Erythroblast (primary cell): ENCODE measurements around the gene RNF121.

Experiments
- DNase-seq, 2 experiments: peaks; one replicate each; lab custom pipeline; 2025; lab: John Stamatoyannopoulos, UW
- GATA1 ChIP-seq: IDR thresholded peaks from 2 replicates; pipeline ENCODE4 v1.6.1; 2011; ENCODE audit warnings: low read depth, mild to moderate bottlenecking, control low read depth, low read length, moderate library complexity
- POLR2A ChIP-seq: IDR thresholded peaks from 2 replicates; pipeline ENCODE4 v1.6.1; 2011; ENCODE audit warnings: mild to moderate bottlenecking, low read length

RNF121 gene

DNA sequence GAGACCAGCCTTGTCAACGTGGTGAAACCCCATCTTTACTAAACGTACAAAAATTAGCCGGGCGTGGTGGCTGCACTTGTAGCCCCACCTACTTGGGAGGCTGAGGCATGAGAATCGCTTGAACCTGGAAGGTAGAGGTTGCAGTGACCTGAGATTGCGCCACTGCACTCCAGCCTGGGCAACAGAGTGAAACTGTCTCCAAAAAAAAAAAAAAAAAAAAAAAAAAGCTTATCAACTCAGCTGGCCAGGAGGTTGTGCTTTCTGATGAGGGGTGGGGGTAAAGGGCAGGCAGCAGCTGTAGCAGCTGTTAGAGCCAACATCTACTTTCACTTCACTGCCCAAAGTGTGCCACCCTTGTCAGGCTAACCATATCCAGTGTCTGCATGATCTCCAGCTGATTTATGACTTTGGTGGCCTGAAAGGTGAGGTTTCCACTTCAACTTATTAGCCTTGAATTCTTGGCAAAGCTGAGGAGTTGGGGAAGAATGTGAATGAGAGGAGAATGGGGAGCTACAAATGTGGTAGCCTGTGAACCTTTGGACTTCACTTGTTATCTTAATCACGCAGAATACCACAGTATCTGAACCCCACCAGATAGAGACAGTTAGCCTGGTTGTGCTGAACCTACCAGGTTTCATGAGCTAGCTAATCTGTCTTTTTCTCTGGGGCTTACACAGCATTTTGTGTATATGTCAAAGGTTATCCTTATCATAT lies 19.6 kb downstream of the RNF121 start:
- peak; percentile 89 to 94 for DNase-seq
- TF ChIP-seq POLR2A (peak; percentile 17), GATA1 (no peak)

DNA sequence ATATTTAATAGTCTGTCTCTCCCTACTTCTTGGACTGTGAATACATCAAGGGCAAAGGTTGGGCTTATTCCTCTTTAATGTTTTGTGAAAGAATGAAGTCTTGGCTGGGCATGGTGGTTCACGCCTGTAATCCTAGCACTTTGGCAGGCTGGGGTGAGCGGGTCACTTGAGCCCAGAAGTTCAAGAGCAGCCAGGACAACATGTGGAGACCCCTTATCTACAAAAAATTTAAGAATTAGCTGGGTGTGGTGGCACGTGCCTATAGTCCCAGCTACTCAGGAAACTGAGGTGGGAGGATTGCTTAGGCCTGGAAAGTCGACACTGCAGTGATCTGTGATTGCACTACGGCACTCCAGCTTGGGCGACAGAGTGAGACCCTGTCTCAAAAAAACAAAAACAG lies 20.2 kb downstream of the RNF121 start:
- peak; percentile 81 to 91 for DNase-seq
- no peak for TF ChIP-seq GATA1
- TF ChIP-seq POLR2A, result no peak

DNA sequence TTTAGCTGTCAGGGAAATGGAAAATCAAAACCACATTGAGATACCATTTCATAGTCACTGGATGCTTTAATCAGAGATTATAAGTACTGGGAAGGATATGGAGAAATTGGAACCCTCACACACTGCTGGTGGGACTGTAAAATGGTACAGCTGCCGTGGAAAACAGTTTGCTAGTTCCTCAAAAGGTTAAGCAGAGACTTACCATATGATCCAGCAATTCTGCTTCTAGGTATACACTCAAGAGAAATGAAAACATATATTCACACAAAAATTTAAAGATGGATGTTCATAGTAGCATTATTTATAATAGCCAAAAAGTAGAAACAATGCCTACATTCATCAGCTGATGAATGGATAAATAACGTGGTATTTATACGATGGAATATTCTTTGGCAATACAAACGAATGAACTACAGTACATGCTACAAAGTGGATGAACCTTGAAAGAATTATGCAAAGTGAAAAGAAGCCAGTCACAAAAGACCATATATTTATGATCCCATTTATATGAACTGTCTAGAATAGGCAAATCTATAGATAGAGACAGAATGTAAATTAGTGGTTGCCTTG lies 23.0 kb downstream of the RNF121 start:
- TF ChIP-seq GATA1 (no peak), POLR2A (no peak)

DNA sequence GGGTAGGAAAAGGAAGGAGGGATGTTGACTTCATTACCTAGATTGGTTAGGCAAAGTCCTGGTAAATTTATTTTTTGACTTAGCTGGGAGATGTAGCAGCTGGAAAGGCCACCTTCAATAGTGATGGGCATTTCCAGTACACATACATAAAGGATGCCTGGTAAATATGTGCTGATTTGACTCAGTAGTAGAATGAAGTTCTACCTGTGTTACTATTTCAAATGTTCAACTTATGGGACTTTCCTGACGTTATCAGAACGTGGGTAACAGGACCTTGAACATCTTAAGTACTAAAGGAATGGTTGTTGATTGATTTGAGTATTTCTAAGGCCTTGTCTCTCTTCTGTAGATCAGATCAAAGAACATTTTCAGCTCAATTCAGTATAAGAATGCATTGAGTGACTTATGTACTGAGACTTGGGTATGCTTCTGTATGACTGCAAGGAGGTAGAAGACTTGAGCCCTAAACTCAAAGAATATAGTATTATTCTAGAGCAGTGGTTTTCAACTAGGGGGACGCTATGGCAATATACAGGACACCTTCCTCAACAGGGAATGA lies 27.1 kb downstream of the RNF121 start:
- TF ChIP-seq POLR2A (no peak), GATA1 (no peak)

More for the DNA sequence above, 23.0 kb downstream of the RNF121 start:
- no peak for DNase-seq

DNA sequence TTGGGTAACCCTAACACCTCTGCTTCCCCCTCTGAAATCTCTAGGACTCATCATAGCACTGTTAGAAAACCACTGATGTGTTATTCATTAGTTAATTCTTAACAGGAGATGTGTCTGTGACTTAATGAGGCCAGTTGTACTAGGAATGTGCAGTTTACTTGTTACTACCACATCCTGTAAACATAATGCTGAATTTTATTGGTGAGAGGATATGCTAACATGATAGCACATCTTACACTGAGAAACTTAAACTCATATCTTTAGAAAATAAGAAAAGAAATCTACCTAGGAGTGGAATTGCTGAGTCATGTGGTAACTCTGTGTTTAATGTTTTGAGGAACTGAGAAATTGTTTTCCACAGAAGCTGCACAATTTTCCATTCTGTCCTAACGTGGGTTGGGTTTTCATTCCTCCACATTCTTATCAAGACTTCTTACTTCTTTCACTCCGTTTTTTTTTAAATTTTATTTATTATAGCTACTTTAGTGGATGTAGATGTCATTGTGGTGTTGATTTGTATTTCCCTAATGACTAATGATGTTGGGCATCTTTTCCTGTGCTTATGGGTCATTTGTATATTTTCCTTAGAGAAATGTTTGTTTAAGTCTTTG lies 33.7 kb downstream of the RNF121 start:
- TF ChIP-seq GATA1 (no peak), POLR2A (no peak)
- peak in 1 of 2 experiments; percentile 21 for DNase-seq

More for the DNA sequence above, 27.1 kb downstream of the RNF121 start:
- no peak for DNase-seq

DNA sequence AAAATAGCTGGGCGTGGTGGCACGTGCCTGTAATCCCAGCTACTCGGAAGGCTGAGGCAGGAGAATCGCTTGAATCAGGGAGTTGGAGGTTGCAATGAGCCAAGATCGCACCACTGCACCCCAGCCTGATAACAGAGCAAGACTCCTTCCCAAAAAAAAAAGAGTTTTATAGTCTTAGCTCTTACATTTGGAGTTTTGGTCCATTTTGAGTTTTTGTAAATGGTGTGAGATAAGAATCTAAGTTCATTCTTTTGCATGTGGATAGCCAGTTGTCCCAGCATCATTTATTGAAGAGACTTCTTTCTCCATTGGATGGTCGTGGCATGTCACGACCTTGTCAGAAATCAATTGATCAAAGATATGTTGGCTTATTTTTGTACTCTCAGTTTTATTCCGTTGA lies 34.6 kb downstream of the RNF121 start:
- DNase-seq, result no peak
- TF ChIP-seq POLR2A (no peak), GATA1 (no peak)

DNA sequence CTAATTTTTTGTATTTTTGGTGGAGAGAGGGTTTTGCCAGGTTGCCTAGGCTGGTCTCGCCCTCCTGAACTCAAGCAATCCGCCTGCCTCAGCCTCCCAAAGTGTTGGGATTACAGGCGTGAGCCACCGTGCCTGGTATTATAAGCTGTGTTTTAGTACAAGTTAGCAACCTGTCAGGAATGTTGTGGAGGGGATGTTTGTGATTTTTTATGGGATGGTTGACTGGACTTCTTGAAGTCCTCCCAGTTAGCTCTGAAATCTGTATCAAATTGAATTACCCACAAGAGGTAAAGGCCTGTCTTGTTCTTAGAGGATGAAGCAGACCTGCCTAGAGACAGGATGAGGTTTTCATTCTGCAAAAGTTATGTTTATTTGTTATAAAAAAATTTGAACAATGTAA lies 35.8 kb downstream of the RNF121 start:
- no peak for DNase-seq
- TF ChIP-seq GATA1, result no peak
- no peak for TF ChIP-seq POLR2A

DNA sequence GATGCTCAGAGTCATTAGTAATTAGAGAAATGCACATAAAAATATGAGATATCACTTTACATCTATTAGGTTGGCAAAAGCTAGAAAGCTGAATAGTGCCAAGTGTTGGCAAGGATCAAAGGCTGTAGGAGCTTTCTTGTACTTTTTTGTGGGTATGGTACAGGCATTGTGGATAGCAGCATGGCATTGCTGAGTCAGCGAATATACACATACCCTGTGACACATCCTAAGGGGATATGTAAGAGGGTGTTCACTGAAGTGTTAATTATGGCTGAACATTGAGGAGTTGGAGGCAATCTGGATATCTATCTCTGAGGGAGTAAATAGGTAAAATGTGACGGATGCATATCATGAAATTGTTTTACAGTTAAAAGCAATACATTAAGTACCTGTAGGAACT lies 42.8 kb downstream of the RNF121 start:
- TF ChIP-seq POLR2A (no peak), GATA1 (no peak)

DNA sequence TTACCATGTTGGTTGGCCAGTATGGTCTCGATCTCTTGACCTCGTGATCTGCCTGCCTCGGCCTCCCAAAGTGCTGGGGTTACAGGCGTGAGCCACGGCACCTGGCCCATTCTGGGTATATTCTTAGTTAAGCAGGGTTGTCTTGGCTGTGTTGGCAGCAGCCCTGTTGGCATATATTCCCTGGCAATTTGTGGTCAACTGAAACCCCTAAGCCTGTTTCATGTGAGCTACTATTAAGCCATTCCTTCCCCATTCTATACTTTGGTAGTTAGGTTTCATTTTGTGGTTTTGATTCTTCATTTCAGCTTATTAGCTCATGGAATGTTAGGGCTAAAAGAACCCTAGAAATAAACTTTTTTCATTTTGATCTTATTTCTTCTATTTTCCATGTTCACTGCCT lies 47.7 kb downstream of the RNF121 start:
- DNase-seq, result no peak
- TF ChIP-seq GATA1 (no peak), POLR2A (no peak)

More for the DNA sequence above, 42.8 kb downstream of the RNF121 start:
- DNase-seq, result peak in 1 of 2 experiments; percentile 15

DNA sequence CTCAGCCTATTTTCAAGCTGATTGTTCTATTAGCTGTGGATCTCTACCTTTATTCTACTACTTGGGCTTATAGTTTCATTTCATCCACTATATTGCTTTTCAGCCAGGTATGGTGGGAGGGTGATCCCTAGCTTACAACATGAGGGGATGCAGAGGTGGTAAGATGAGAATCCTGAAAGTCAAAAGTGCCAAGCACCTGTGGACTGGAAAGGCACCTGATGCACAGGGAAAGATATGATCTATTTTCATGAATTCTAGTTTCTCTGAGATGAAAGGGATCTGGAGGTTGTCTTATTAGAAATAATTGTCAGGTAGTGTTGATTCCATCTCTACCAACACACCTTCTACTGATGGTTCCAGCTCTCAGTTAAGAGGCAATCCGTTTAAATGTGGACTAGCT lies 48.2 kb downstream of the RNF121 start:
- TF ChIP-seq GATA1, result no peak
- no peak for DNase-seq

DNA sequence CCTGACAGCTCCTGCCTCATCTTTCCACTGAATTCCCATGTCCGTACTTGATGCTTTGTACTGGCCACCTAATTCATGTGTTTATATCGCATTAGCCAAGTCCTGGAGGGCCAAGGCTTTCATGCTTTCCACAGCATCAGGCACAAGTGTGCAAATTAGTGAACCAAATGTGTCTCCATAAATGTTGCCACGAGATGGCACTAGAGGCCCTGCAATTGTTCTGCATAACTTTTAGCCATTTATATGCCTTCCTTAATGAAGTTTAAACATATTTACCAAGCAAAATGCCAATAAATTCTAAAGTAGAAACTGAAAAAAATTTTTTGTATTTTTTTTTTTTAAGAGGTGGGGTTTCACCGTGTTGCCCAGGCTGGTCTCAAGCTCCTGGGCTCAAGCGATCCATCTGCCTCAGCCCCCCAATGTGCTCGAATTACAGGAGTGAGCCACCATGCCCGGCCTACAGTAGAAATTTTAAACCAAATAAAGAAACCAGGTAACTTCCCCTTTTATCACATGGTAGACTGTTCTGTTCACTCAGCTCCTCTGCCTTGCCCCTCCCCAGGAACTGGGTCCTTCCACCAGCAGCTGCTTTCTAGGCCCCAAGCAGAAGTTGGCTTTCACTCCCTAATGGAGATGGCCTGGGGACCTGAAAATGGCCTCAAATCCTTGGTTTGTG lies 49.0 kb downstream of the RNF121 start:
- no peak for TF ChIP-seq GATA1
- TF ChIP-seq POLR2A, result no peak
- DNase-seq, result peak; percentile 65 to 83

DNA sequence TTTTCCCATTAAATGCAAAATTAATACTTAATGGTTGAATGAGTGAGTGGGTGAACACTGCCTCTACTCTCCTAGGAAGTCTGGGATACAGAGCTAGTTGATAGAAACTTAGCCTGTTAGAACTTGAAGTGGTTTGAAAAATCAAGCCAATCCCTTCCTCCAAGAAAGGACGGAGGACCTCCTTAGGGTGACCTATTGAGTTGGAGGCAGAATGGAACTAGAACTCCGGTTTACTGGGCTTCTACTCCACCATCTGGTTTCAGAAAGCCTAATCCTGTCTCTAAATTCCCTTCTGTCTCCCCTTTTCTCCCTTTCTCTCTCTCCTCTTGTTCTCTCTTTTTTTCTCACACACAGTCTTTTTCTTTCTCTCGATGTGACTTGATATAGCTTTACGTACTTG lies 50.2 kb downstream of the RNF121 start:
- TF ChIP-seq GATA1 (no peak), POLR2A (no peak)
- no peak for DNase-seq

DNA sequence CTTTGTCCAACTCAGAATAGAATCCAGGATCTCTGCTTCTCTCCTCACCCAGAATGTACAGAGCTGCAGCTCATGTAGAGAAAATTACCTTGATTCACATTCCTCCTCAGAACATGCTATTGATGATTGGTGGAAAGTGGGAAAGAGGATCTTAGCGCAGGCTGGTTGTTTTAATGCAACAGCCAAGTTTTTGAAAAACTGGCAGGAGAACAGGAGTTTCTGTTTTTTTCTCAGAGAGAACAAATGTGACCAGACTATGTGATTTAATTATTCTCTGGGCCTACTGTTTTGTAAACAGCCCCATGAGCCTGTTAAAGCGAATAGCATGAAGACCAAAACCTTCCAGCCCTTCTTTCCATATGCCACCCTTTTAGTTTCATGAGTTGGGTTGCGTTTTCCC lies 50.8 kb downstream of the RNF121 start:
- TF ChIP-seq POLR2A (no peak), GATA1 (no peak)
- DNase-seq, result no peak
